CD8-positive, alpha-beta memory T cell (primary cell): ENCODE data around the gene IL1R1. TPM values are rescaled to one million over a fixed set of nuclear protein-coding genes. Genes with fewer than 3 reads are reported as not detected.

Experiments
- CTCF ChIA-PET: fragments of 350-600 bp; sonication (Branson Sonifier 250); formaldehyde crosslinking; loops from one replicate; lab custom pipeline; 2021; ENCODE audit warnings: antibody characterized with exemption; lab: Charles Lee
- POLR2A ChIA-PET: fragments of 350-600 bp; sonication (Branson Sonifier 250); formaldehyde crosslinking; loops from one replicate; lab custom pipeline; 2021; ENCODE audit warnings: antibody characterized with exemption; lab: Charles Lee
- DNase-seq, 5 donors: peaks; one replicate each; pipeline versions ENCODE4 v3.0.0 to v3.0.0-alpha.2; 2020 to 2022; ENCODE audit warnings: mixed read lengths in 1 of 5
- H3K27ac ChIP-seq: one replicate; pipeline ENCODE4 v1.7.0; 2013; ENCODE audit warnings: low read depth, mild to moderate bottlenecking, low read length, moderate library complexity
- H3K27me3 ChIP-seq: 2 replicates; pipeline ENCODE4 v1.7.0; 2013; ENCODE audit warnings: low read length, mild to moderate bottlenecking; ENCODE audit not compliant: insufficient read depth, poor library complexity, severe bottlenecking
- H3K36me3 ChIP-seq: 2 replicates; pipeline ENCODE4 v1.7.0; 2013; ENCODE audit warnings: mild to moderate bottlenecking, low read length, moderate library complexity; ENCODE audit not compliant: insufficient read depth
- H3K4me1 ChIP-seq: 2 replicates; pipeline ENCODE4 v1.7.0; 2013; ENCODE audit warnings: mild to moderate bottlenecking, low read length, moderate library complexity; ENCODE audit not compliant: insufficient read depth
- H3K4me3 ChIP-seq: 2 replicates; pipeline ENCODE4 v1.7.0; 2013; ENCODE audit warnings: mild to moderate bottlenecking, low read length
- H3K9me3 ChIP-seq: 2 replicates; pipeline ENCODE4 v1.7.0; 2013; ENCODE audit warnings: mild to moderate bottlenecking, low read length
- H3K27ac Mint-ChIP-seq, 8 donors: one replicate each; pipeline ENCODE4 v1.8.0; 2020 to 2021; ENCODE audit warnings: mixed read lengths in 8 of 8, mild to moderate bottlenecking in 6 of 8, inconsistent platforms in 3 of 8, moderate library complexity in 3 of 8
- H3K27me3 Mint-ChIP-seq, 2 donors: one replicate each; pipeline ENCODE4 v1.8.0; 2020 to 2021; ENCODE audit warnings: mixed read lengths in 2 of 2, mild to moderate bottlenecking in 1 of 2, moderate library complexity in 1 of 2
- H3K36me3 Mint-ChIP-seq, 3 donors: one replicate each; pipeline ENCODE4 v1.8.0; 2020 to 2021; ENCODE audit warnings: mixed read lengths in 3 of 3, inconsistent platforms in 1 of 3, mild to moderate bottlenecking in 1 of 3
- H3K4me1 Mint-ChIP-seq, 3 donors: one replicate each; pipeline ENCODE4 v1.8.0; 2020 to 2021; ENCODE audit warnings: mixed read lengths in 3 of 3, inconsistent platforms in 1 of 3, mild to moderate bottlenecking in 1 of 3
- H3K4me3 Mint-ChIP-seq, 7 donors: one replicate each; pipeline ENCODE4 v1.8.0; 2020 to 2021; ENCODE audit warnings: mixed read lengths in 7 of 7, mild to moderate bottlenecking in 6 of 7, moderate library complexity in 4 of 7, inconsistent platforms in 2 of 7
- H3K9me3 Mint-ChIP-seq, 5 donors: one replicate each; pipeline ENCODE4 v1.8.0; 2020 to 2022; ENCODE audit warnings: mixed read lengths in 5 of 5, mild to moderate bottlenecking in 3 of 5, moderate library complexity in 2 of 5, inconsistent platforms in 1 of 5
- polyA plus RNA-seq: library from polyadenylated mRNA; unstranded; fragments of 300-500 nt; fragmentation: Illumina TruSeq; gene quantifications from one replicate; pipeline ENCODE4 v1.2.3, GENCODE V29; 2021
- total RNA-seq, 2 experiments: library from RNA; stranded (reverse); gene quantifications; one replicate each; pipeline ENCODE4 v1.2.3, GENCODE V29; 2021

Gene IL1R1
- total and polyA plus RNA-seq, 3 experiments from 2014 or later, result 0.30 to 3.7 (median 3.7) TPM

GRCh38 chr2:102176172-102176571, 33.6 kb downstream of the IL1R1 start:
- no peaks in the 10 kb centered on the region for H3K9me3 ChIP-seq
- H3K9me3 Mint-ChIP-seq, result no peaks in the 10 kb centered on the region
- H3K36me3 ChIP-seq, result no peaks in the 10 kb centered on the region
- H3K27ac ChIP-seq, result no peak overlapping the region
- no peaks in the 10 kb centered on the region for H3K4me1 ChIP-seq
- H3K36me3 Mint-ChIP-seq, result peaks cover 0 to 3% (median 0%) of the 10 kb centered on the region in 3 donors
- no peaks in the 10 kb centered on the region for H3K27me3 ChIP-seq
- ChIA-PET CTCF (interaction anchor here (2.0 kb wide), 1 partner anchor 10 kb away, joined by 6 read pairs; no protein-coding TSS in a partner anchor), POLR2A (no interaction called here)
- H3K4me1 Mint-ChIP-seq, result no peaks in the 10 kb centered on the region
- no peak overlapping the region for H3K4me3 ChIP-seq
- H3K4me3 Mint-ChIP-seq, result no peak overlapping the region
- H3K27me3 Mint-ChIP-seq, result peaks cover 9 to 17% of the 10 kb centered on the region in 2 donors
- DNase-seq, result no peak
- no peak overlapping the region for H3K27ac Mint-ChIP-seq

GRCh38 chr2:102177814-102178478, 35.4 kb downstream of the IL1R1 start:
- Histone ChIP-seq H3K9me3 (no peaks in the 10 kb centered on the region), H3K4me3 (no peak overlapping the region), H3K27ac (no peak overlapping the region), H3K36me3 (no peaks in the 10 kb centered on the region), H3K4me1 (no peaks in the 10 kb centered on the region), H3K27me3 (no peaks in the 10 kb centered on the region)
- Mint-ChIP-seq H3K9me3 (no peaks in the 10 kb centered on the region), H3K4me1 (no peaks in the 10 kb centered on the region), H3K27me3 (peaks cover 10 to 27% of the 10 kb centered on the region in 2 donors), H3K36me3 (peaks cover 0 to 3% (median 0%) of the 10 kb centered on the region in 3 donors), H3K27ac (no peak overlapping the region), H3K4me3 (no peak overlapping the region)
- ChIA-PET POLR2A (no interaction called here), CTCF (interaction anchor here (2.0 kb wide), 1 partner anchor 12 kb away, joined by 6 read pairs; no protein-coding TSS in a partner anchor)
- DNase-seq, result no peak

DNA sequence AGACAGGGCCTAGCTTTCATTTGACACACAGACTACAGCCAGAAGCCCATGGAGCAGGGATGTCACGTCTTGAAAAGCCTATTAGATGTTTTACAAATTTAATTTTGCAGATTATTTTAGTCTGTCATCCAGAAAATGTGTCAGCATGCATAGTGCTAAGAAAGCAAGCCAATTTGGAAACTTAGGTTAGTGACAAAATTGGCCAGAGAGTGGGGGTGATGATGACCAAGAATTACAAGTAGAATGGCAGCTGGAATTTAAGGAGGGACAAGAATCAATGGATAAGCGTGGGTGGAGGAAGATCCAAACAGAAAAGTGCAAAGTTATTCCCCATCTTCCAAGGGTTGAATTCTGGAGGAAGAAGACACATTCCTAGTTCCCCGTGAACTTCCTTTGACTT, 36.5 kb downstream of the IL1R1 start:
- Mint-ChIP-seq H3K27me3 (peaks cover 10 to 27% of the 10 kb centered on the region in 2 donors), H3K9me3 (no peaks in the 10 kb centered on the region), H3K36me3 (peaks cover 0 to 4% (median 0%) of the 10 kb centered on the region in 3 donors), H3K4me1 (no peaks in the 10 kb centered on the region), H3K4me3 (no peak overlapping the region), H3K27ac (no peak overlapping the region)
- no peaks in the 10 kb centered on the region for H3K4me1 ChIP-seq
- DNase-seq, result no peak
- H3K9me3 ChIP-seq, result no peaks in the 10 kb centered on the region
- ChIA-PET CTCF (no interaction called here), POLR2A (no interaction called here)
- H3K27me3 ChIP-seq, result no peaks in the 10 kb centered on the region
- no peaks in the 10 kb centered on the region for H3K36me3 ChIP-seq
- no peak overlapping the region for H3K27ac ChIP-seq
- H3K4me3 ChIP-seq, result no peak overlapping the region

DNA sequence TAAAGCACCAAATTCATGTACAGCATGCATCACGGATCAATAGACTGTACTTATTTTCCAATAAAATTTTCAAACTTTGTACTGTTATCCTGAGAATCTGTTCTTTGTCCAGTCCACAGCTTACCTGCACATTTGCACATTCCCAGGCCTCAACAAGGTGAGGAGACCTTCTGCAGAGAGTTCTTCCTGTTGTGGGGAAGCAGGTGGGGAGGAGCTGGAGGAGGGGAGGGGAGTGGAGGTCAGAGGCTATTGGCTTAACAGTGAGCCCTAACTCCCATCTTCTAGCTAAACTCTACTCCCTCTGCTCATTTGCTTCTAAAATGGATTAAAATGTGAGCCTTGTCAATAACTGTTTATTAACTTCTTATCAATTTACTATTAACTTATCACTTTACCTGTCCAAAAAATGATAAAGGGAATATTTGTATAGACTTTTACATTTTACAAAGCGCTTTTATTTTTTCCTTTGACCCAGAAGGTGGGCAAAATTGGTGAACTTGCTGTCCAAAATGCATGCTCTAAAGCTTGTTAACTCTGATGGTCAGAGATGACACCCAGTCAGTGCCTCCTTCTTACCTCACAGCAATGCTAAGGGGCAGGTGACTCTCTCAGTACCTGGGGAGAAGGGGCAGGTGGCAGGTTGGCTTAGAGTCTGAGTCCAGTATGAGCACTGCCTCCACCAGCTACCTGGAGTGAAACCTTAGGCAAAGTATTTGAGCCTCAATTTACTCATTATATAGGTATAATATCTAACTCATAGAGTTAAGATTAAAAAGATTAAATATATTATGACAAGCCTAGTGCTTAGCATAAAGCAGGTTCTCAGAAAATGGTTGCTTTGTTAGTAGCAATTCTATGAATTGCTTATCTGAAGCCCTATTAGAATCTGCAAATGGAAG, 37.5 kb downstream of the IL1R1 start:
- CTCF ChIA-PET, result no interaction called here
- peaks cover 12 to 31% of the 10 kb centered on the region in 2 donors for H3K27me3 Mint-ChIP-seq
- Histone ChIP-seq H3K9me3 (no peaks in the 10 kb centered on the region), H3K27ac (no peak overlapping the region), H3K4me1 (no peaks in the 10 kb centered on the region), H3K4me3 (no peak overlapping the region), H3K27me3 (no peaks in the 10 kb centered on the region), H3K36me3 (no peaks in the 10 kb centered on the region)
- POLR2A ChIA-PET, result no interaction called here
- H3K4me3 Mint-ChIP-seq, result no peak overlapping the region
- no peaks in the 10 kb centered on the region for H3K4me1 Mint-ChIP-seq
- peaks cover 0 to 3% (median 0%) of the 10 kb centered on the region in 3 donors for H3K36me3 Mint-ChIP-seq
- H3K27ac Mint-ChIP-seq, result no peak overlapping the region
- DNase-seq, result no peak
- no peaks in the 10 kb centered on the region for H3K9me3 Mint-ChIP-seq

DNA sequence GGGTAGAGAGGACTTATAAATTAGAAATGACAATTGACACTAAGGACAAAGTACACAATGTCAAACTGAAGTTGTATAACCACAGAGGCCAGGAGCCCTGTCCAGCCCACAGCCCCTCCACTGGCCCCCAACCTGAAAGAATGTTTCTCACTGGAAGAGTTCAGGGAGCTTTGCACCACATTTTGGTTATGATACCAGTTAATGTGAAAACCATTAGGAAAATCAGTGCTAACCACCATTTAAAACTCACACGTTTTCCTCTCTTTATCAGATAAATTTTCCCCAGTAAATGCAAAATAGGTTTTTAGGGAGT, 38.1 kb downstream of the IL1R1 start:
- DNase-seq, result no peak
- Histone ChIP-seq H3K27ac (no peak overlapping the region), H3K36me3 (no peaks in the 10 kb centered on the region), H3K27me3 (no peaks in the 10 kb centered on the region), H3K4me3 (no peak overlapping the region), H3K4me1 (no peaks in the 10 kb centered on the region), H3K9me3 (no peaks in the 10 kb centered on the region)
- ChIA-PET POLR2A (no interaction called here), CTCF (no interaction called here)
- no peaks in the 10 kb centered on the region for H3K9me3 Mint-ChIP-seq
- H3K4me1 Mint-ChIP-seq, result no peaks in the 10 kb centered on the region
- H3K36me3 Mint-ChIP-seq, result peaks cover 0 to 3% (median 0%) of the 10 kb centered on the region in 3 donors
- peaks cover 13 to 31% of the 10 kb centered on the region in 2 donors for H3K27me3 Mint-ChIP-seq
- H3K27ac Mint-ChIP-seq, result no peak overlapping the region
- no peak overlapping the region for H3K4me3 Mint-ChIP-seq

GRCh38 chr2:102181376-102181775, 38.8 kb downstream of the IL1R1 start:
- Mint-ChIP-seq H3K4me1 (peaks cover 0 to 3% (median 0%) of the 10 kb centered on the region in 3 donors), H3K27ac (no peak overlapping the region), H3K27me3 (peaks cover 19 to 31% of the 10 kb centered on the region in 2 donors), H3K4me3 (no peak overlapping the region), H3K9me3 (no peaks in the 10 kb centered on the region), H3K36me3 (peaks cover 0 to 3% (median 0%) of the 10 kb centered on the region in 3 donors)
- Histone ChIP-seq H3K4me1 (no peaks in the 10 kb centered on the region), H3K4me3 (no peak overlapping the region), H3K27me3 (no peaks in the 10 kb centered on the region), H3K27ac (no peak overlapping the region), H3K9me3 (no peaks in the 10 kb centered on the region), H3K36me3 (no peaks in the 10 kb centered on the region)
- no peak for DNase-seq
- ChIA-PET POLR2A (no interaction called here), CTCF (no interaction called here)

- Histone ChIP-seq H3K9me3 (no peaks in the 10 kb centered on the region), H3K36me3 (no peaks in the 10 kb centered on the region), H3K27me3 (no peaks in the 10 kb centered on the region), H3K4me3 (no peak overlapping the region), H3K4me1 (no peaks in the 10 kb centered on the region), H3K27ac (no peak overlapping the region)
- ChIA-PET CTCF (no interaction called here), POLR2A (no interaction called here)
- DNase-seq, result no peak
- H3K4me3 Mint-ChIP-seq, result no peak overlapping the region
- no peak overlapping the region for H3K27ac Mint-ChIP-seq
- H3K9me3 Mint-ChIP-seq, result no peaks in the 10 kb centered on the region
- H3K27me3 Mint-ChIP-seq, result peaks cover 20 to 33% of the 10 kb centered on the region in 2 donors
- H3K4me1 Mint-ChIP-seq, result peaks cover 0 to 8% (median 0%) of the 10 kb centered on the region in 3 donors
- peaks cover 0 to 3% (median 0%) of the 10 kb centered on the region in 3 donors for H3K36me3 Mint-ChIP-seq
Observed at GRCh38 chr2:102181919-102182635, 39.5 kb downstream of the IL1R1 start.
